ENCODE data around the gene SPHK2. TPM values are rescaled to one million over a fixed set of nuclear protein-coding genes. Genes with fewer than 3 reads are reported as not detected.

Gene SPHK2
- polyA plus RNA-seq, 1 experiment, result 9.2 TPM

DNA sequence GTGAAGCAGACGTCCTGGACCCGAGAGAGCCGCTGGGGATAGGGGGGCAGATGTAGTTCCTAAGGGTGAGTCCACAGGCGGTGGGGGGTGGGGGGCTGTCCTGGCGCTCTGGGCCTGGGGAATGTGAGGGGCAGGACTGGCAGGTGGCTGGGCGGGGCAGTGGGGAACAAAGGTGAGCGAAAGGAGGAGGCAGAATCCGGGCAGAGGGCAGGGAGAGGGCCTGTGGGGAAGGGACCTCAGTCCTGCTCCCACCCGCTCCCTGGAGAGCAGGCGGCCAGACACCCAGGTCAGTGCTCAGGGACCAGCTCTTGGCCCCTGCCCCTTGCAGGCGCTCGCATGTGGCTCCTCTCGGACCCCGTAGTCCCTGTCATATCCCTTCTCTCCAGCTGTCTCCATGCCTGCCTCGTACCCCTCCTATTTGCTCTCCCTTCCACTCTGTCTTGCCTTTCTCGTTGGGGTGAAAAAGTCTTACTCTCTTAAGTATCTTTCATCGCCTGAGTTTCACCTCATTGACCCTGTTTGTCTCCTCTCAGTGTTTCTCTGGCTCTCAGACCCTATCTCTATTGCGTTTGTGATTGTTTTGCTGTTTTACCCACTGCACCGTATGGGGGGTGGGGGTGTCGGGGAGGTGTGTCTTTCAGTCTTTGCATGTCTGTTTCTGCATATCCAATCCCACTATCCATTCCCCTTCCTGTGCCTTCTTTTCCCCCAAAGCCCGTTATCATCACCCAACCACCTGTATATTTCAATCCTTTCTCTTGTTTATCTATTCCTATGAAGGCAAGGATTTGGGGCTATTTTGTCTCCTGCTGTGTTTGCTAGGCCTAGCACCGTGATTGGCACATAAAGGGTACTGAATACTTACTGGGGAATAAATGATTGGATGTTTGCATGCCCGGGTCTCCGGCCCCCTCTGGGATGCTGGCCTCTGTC lies 5.8 kb downstream of the SPHK2 start:
- Histone ChIP-seq H3K36me3 (ENCODE audit: control insufficient read depth, insufficient read depth, low read length) (peaks cover 4% of the 10 kb centered on the region), H3K4me3 (ENCODE audit: low read depth, low read length) (peak overlapping the region; percentile 50), H3K27me3 (ENCODE audit: control insufficient read depth, insufficient read depth, low read length) (no peaks in the 10 kb centered on the region)
- CTCF ChIA-PET, result no interaction called here
- POLR2A ChIA-PET, result no interaction called here
- TF ChIP-seq, protein P1, sequence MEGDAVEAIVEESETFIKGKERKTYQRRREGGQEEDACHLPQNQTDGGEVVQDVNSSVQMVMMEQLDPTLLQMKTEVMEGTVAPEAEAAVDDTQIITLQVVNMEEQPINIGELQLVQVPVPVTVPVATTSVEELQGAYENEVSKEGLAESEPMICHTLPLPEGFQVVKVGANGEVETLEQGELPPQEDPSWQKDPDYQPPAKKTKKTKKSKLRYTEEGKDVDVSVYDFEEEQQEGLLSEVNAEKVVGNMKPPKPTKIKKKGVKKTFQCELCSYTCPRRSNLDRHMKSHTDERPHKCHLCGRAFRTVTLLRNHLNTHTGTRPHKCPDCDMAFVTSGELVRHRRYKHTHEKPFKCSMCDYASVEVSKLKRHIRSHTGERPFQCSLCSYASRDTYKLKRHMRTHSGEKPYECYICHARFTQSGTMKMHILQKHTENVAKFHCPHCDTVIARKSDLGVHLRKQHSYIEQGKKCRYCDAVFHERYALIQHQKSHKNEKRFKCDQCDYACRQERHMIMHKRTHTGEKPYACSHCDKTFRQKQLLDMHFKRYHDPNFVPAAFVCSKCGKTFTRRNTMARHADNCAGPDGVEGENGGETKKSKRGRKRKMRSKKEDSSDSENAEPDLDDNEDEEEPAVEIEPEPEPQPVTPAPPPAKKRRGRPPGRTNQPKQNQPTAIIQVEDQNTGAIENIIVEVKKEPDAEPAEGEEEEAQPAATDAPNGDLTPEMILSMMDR (IDR thresholded peaks at IDR 0.05; ENCODE audit: insufficient read depth, low read depth, low read length), result no peak
- DNase-seq (ENCODE audit: low read depth), result no peak

DNA sequence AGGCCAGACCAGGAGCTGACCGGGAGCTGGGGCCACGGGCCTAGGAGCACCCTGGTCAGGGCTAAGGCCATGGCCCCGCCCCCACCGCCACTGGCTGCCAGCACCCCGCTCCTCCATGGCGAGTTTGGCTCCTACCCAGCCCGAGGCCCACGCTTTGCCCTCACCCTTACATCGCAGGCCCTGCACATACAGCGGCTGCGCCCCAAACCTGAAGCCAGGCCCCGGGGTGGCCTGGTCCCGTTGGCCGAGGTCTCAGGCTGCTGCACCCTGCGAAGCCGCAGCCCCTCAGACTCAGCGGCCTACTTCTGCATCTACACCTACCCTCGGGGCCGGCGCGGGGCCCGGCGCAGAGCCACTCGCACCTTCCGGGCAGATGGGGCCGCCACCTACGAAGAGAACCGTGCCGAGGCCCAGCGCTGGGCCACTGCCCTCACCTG lies 6.6 kb downstream of the SPHK2 start:
- TF ChIP-seq, protein P1 (IDR thresholded peaks at IDR 0.05; ENCODE audit: insufficient read depth, low read depth, low read length), result no peak
- Histone ChIP-seq H3K27me3 (ENCODE audit: control insufficient read depth, insufficient read depth, low read length) (no peaks in the 10 kb centered on the region), H3K4me3 (ENCODE audit: low read depth, low read length) (no peak overlapping the region), H3K36me3 (ENCODE audit: control insufficient read depth, insufficient read depth, low read length) (peaks cover 6% of the 10 kb centered on the region)
- CTCF ChIA-PET, result no interaction called here
- POLR2A ChIA-PET, result no interaction called here
- no peak for DNase-seq (ENCODE audit: low read depth)

DNA sequence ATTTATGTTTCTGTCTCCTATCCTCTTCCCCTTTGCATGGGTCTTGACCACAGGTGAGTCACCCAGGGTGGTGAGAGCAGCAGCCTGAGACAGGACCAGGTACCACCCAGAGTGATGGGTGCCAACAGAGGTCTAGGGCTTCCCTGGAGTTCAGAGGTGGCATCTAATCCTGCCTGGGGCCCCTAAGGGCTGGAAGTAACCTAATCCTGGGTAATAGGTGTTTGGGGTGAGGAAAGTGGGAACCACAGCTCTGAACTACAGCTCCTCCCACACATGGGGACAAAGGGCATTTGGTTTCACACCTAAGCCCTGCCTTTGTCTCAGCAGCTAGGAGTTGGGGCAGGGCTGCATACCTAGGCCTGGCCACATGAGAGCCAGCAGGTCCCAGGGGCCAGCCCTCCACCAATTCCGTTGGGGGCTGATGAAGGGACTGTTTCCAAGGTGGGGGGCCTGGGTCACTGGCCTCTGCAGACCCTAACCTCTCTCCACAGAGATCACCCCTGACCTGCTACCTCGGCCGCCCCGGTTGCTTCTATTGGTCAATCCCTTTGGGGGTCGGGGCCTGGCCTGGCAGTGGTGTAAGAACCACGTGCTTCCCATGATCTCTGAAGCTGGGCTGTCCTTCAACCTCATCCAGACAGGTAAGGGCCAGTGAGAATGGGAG lies 8.0 kb downstream of the SPHK2 start:
- Histone ChIP-seq H3K36me3 (ENCODE audit: control insufficient read depth, insufficient read depth, low read length) (peaks cover 6% of the 10 kb centered on the region), H3K27me3 (ENCODE audit: control insufficient read depth, insufficient read depth, low read length) (no peaks in the 10 kb centered on the region), H3K4me3 (ENCODE audit: low read depth, low read length) (no peak overlapping the region)
- TF ChIP-seq, protein P1 (IDR thresholded peaks at IDR 0.05; ENCODE audit: insufficient read depth, low read depth, low read length), result no peak
- ChIA-PET POLR2A (no interaction called here), CTCF (interaction anchor here (1.0 to 1.1 kb wide), 2 partner anchors 10 to 47 kb away, joined by 3 read pairs; partner anchors contain the start of gene DBP)
- no peak for DNase-seq (ENCODE audit: low read depth)

DNA sequence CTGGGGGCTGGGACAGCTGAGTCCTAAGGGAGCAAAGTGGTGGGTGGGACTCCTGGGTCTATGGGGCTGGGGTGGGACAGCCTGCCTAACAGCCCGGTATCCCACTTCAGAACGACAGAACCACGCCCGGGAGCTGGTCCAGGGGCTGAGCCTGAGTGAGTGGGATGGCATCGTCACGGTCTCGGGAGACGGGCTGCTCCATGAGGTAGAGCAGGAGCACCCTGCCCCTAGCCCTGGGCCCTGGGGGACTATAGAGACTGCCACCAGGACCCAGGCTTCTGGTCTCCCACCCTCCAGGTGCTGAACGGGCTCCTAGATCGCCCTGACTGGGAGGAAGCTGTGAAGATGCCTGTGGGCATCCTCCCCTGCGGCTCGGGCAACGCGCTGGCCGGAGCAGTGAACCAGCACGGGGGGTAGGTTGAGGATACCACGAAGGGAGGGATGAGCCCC lies 8.6 kb downstream of the SPHK2 start:
- H3K36me3 ChIP-seq (ENCODE audit: control insufficient read depth, insufficient read depth, low read length), result peaks cover 6% of the 10 kb centered on the region
- TF ChIP-seq, protein P1 (IDR thresholded peaks at IDR 0.05; ENCODE audit: insufficient read depth, low read depth, low read length), result no peak
- ChIA-PET CTCF (interaction anchor here (0.6 to 1.1 kb wide), 3 partner anchors 9 to 46 kb away, joined by 3 read pairs; partner anchors contain the start of gene DBP), POLR2A (no interaction called here)
- no peak for DNase-seq (ENCODE audit: low read depth)
- H3K27me3 ChIP-seq (ENCODE audit: control insufficient read depth, insufficient read depth, low read length), result no peaks in the 10 kb centered on the region
- H3K4me3 ChIP-seq (ENCODE audit: low read depth, low read length), result no peak overlapping the region

All from BJ (cell line).